ENCODE measurements around the gene NKRF. TPM values are rescaled to one million over a fixed set of nuclear protein-coding genes. Genes with fewer than 3 reads are reported as not detected.

NKRF gene
- total RNA-seq, 6 experiments from 2014 or later = 3.0 to 4.4 (median 4.0) TPM

GRCh38 chrX:119573840-119574393 lies 32.3 kb downstream of the NKRF start:
- intact Hi-C loops (cut with DNase I) = no loop called here
- DNase-seq (peak in 2 of 3 donors; percentile 28 to 55), ATAC-seq (peak; percentile 42 to 59 (median 46))
- Histone ChIP-seq H3K4me3 (peak overlapping the region; percentile 56 to 68 (median 66)), H3K27ac (peak overlapping the region; percentile 77 to 89 (median 86)), H3K27me3 (no peaks in the 10 kb centered on the region), H3K4me1 (peaks cover 0 to 8% (median 0%) of the 10 kb centered on the region in 4 donors), H3K9me3 (no peaks in the 10 kb centered on the region), H3K36me3 (no peaks in the 10 kb centered on the region)
- TF ChIP-seq POLR2A (IDR thresholded peaks at IDR 0.05) (no peak), CTCF (IDR thresholded peaks at IDR 0.05) (no peak)
- 26% methylated on average over 25 of the region's 30 CpGs for WGBS (ENCODE audit: insufficient coverage, low coverage, low lambda C conversion rate, missing lambda C conversion rate)

GRCh38 chrX:119573222-119573621 lies 33.0 kb downstream of the NKRF start:
- intact Hi-C loops (cut with DNase I) = no loop called here
- no peaks in the 10 kb centered on the region for H3K9me3 ChIP-seq
- WGBS (ENCODE audit: insufficient coverage, low coverage, low lambda C conversion rate, missing lambda C conversion rate) = 49% methylated on average over 3 of the region's 3 CpGs
- peak overlapping the region; percentile 77 to 89 (median 86) for H3K27ac ChIP-seq
- DNase-seq (no peak), ATAC-seq (no peak)
- H3K36me3 ChIP-seq = no peaks in the 10 kb centered on the region
- no peak for TF ChIP-seq CTCF (IDR thresholded peaks at IDR 0.05)
- no peak for TF ChIP-seq POLR2A (IDR thresholded peaks at IDR 0.05)
- no peaks in the 10 kb centered on the region for H3K27me3 ChIP-seq
- peak overlapping the region; percentile 56 to 68 (median 66) for H3K4me3 ChIP-seq
- H3K4me1 ChIP-seq = peaks cover 0 to 8% (median 0%) of the 10 kb centered on the region in 4 donors

- Histone ChIP-seq H3K36me3 (no peaks in the 10 kb centered on the region), H3K27ac (no peak overlapping the region), H3K4me1 (peaks cover 0 to 2% (median 0%) of the 10 kb centered on the region in 4 donors), H3K27me3 (no peaks in the 10 kb centered on the region), H3K9me3 (no peaks in the 10 kb centered on the region), H3K4me3 (no peak overlapping the region)
- no peak for ATAC-seq
- intact Hi-C loops (cut with DNase I) = no loop called here
- no peak for TF ChIP-seq CTCF (IDR thresholded peaks at IDR 0.05)
- TF ChIP-seq POLR2A (IDR thresholded peaks at IDR 0.05) = no peak
- 80% methylated on average over 3 of the region's 6 CpGs for WGBS (ENCODE audit: insufficient coverage, low coverage, low lambda C conversion rate, missing lambda C conversion rate)
- DNase-seq = no peak
Measured at GRCh38 chrX:119570351-119570835, 35.8 kb downstream of the NKRF start.

GRCh38 chrX:119565107-119565663 lies 41.0 kb downstream of the NKRF start, which contains the start of gene STEEP1:
STEEP1 (minus strand) TSS chrX:119565409; CDS start chrX:119565355, 54 bp downstream.
- H3K9me3 ChIP-seq = no peaks in the 10 kb centered on the region
- no peaks in the 10 kb centered on the region for H3K36me3 ChIP-seq
- peak within 1 kb of the TSS in 2 of 3 donors; percentile 34 to 53 for H3K27ac ChIP-seq
- no peaks in the 10 kb centered on the region for H3K4me1 ChIP-seq
- TF ChIP-seq POLR2A (IDR thresholded peaks at IDR 0.05) (no peak), CTCF (IDR thresholded peaks at IDR 0.05) (no peak)
- intact Hi-C loops (cut with DNase I) = no loop called here
- DNase-seq (peak; percentile 84 to 87 (median 85)), ATAC-seq (peak; percentile 84 to 99 (median 93))
- peak within 1 kb of the TSS; percentile 47 to 63 (median 60) for H3K4me3 ChIP-seq
- WGBS (ENCODE audit: insufficient coverage, low coverage, low lambda C conversion rate, missing lambda C conversion rate) = 4% methylated on average over 14 of the region's 27 CpGs
- no peaks in the 10 kb centered on the region for H3K27me3 ChIP-seq

Data from right lobe of liver (tissue), 6 donors.